Activated naive CD4-positive, alpha-beta T cell treated with anti-CD3 and anti-CD28 coated beads, Interleukin-2, amount 50 U/mL, for 24 hours (primary cell): ENCODE data around the gene DCUN1D3.
"Not testable (repeated sequence)": the region's sequence is repeated elsewhere in the genome, so short reads cannot be mapped to it uniquely, and the experiment has no call there.

Experiments used
- H3K27ac Mint-ChIP-seq: one replicate; pipeline ENCODE4 v1.8.0; 2021; ENCODE audit warnings: mild to moderate bottlenecking, mixed read lengths
- H3K27me3 Mint-ChIP-seq: one replicate; pipeline ENCODE4 v1.8.0; 2021; ENCODE audit warnings: mixed read lengths
- H3K36me3 Mint-ChIP-seq: one replicate; pipeline ENCODE4 v1.8.0; 2021; ENCODE audit warnings: mixed read lengths
- H3K4me1 Mint-ChIP-seq: one replicate; pipeline ENCODE4 v1.8.0; 2021; ENCODE audit warnings: mixed read lengths
- H3K4me3 Mint-ChIP-seq: one replicate; pipeline ENCODE4 v1.8.0; 2021; ENCODE audit warnings: mild to moderate bottlenecking, mixed read lengths
- H3K9me3 Mint-ChIP-seq: one replicate; pipeline ENCODE4 v1.8.0; 2021; ENCODE audit warnings: mixed read lengths

Gene DCUN1D3

DNA sequence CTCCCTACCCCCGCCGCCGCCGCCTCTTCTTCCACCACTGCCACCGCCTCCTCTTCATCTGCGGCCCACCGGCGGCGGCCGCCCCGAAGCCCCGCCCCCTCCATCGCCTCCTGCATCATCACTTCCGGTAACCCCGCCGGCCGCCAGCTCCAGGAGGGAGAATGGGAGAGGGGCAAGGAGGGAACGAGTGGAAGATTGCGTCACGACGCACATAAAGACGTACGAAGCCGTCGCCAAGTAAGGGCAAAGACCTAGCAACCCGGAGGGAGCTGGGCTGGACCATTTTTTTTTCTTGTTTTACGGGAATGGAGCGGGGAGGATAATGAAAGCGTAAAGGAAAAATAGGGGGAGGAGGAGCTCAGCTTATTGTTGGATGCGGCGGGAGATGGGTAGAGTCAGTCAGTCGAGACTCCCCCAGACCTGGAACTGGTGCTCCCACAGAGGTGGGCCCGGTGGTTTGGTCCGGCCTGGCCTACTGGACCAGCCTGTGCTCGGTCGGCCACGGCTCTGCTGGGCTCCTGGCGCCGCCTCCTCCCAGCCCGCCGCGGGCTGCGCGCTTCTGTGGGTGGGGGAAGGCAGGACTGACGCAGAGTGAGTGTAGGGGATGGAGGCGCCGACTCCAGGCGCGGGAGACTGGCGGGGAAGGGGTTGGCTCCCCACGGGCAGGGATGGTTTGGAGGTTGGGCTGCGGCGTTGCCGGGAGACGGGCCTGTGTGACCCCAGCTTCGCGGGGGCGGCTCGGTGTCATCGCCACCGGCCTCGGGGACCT is at the start of gene DCUN1D3, which contains the start of gene LYRM1:
DCUN1D3 (minus strand) TSS at position 60 of the 769 bp plus-strand sequence. CDS start 37,820 bp downstream, outside the sequence.
LYRM1 (plus strand) TSS at position 473 of the 769 bp plus-strand sequence. CDS start 14,785 bp downstream, outside the sequence.
- peaks cover 3% of the 10 kb centered on the region for H3K36me3 Mint-ChIP-seq
- peak within 1 kb of the TSS; percentile 94 for H3K4me3 Mint-ChIP-seq
- peak within 1 kb of the TSS; percentile 97 for H3K27ac Mint-ChIP-seq
- H3K9me3 Mint-ChIP-seq = no peaks in the 10 kb centered on the region
- no peaks in the 10 kb centered on the region for H3K27me3 Mint-ChIP-seq
- peaks cover 66% of the 10 kb centered on the region for H3K4me1 Mint-ChIP-seq

- Mint-ChIP-seq H3K27ac (no peak overlapping the region), H3K9me3 (no peaks in the 10 kb centered on the region), H3K27me3 (no peaks in the 10 kb centered on the region), H3K36me3 (no peaks in the 10 kb centered on the region), H3K4me1 (no peaks in the 10 kb centered on the region), H3K4me3 (no peak overlapping the region)
Measured at GRCh38 chr16:20949660-20950059, 49.5 kb upstream of the DCUN1D3 start.

GRCh38 chr16:20948444-20948843 is 48.3 kb upstream of the DCUN1D3 start:
- no peaks in the 10 kb centered on the region for H3K36me3 Mint-ChIP-seq
- H3K4me1 Mint-ChIP-seq = no peaks in the 10 kb centered on the region
- no peaks in the 10 kb centered on the region for H3K27me3 Mint-ChIP-seq
- H3K27ac Mint-ChIP-seq = no peak overlapping the region
- H3K9me3 Mint-ChIP-seq = no peaks in the 10 kb centered on the region
- no peak overlapping the region for H3K4me3 Mint-ChIP-seq

GRCh38 chr16:20946015-20946629 is 46.0 kb upstream of the DCUN1D3 start:
- no peak overlapping the region for H3K27ac Mint-ChIP-seq
- H3K9me3 Mint-ChIP-seq = no peaks in the 10 kb centered on the region
- no peak overlapping the region for H3K4me3 Mint-ChIP-seq
- no peaks in the 10 kb centered on the region for H3K27me3 Mint-ChIP-seq
- H3K36me3 Mint-ChIP-seq = no peaks in the 10 kb centered on the region
- H3K4me1 Mint-ChIP-seq = peaks cover 4% of the 10 kb centered on the region

DNA sequence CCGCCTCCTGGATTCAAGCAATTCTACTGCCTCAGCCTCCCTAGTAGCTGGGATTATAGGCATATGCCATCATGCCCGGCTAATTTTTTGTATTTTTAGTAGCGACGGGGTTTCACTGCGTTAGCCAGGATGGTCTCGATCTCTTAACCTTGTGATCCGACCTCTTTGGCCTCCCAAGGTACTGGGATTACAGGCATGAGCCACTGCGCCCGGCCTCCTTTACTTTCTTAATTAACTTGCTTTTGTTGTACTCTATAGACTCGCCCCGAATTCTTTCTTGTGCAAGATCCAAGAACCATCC is 45.4 kb upstream of the DCUN1D3 start:
- not testable (repeated sequence) for H3K27me3 Mint-ChIP-seq

GRCh38 chr16:20944861-20945574 is 44.9 kb upstream of the DCUN1D3 start:
- no peaks in the 10 kb centered on the region for H3K9me3 Mint-ChIP-seq
- no peak overlapping the region for H3K4me3 Mint-ChIP-seq
- H3K27ac Mint-ChIP-seq = no peak overlapping the region
- no peaks in the 10 kb centered on the region for H3K27me3 Mint-ChIP-seq
- H3K36me3 Mint-ChIP-seq = no peaks in the 10 kb centered on the region
- peaks cover 6% of the 10 kb centered on the region for H3K4me1 Mint-ChIP-seq

More for the DNA sequence above, 45.4 kb upstream of the DCUN1D3 start:
- H3K9me3 Mint-ChIP-seq, H3K4me3 Mint-ChIP-seq, H3K36me3 Mint-ChIP-seq, H3K27ac Mint-ChIP-seq, H3K4me1 Mint-ChIP-seq: not testable (repeated sequence)

GRCh38 chr16:20942256-20942655 is 42.1 kb upstream of the DCUN1D3 start:
- H3K4me3 Mint-ChIP-seq = no peak overlapping the region
- H3K4me1 Mint-ChIP-seq = peaks cover 6% of the 10 kb centered on the region
- no peaks in the 10 kb centered on the region for H3K36me3 Mint-ChIP-seq
- no peak overlapping the region for H3K27ac Mint-ChIP-seq
- H3K9me3 Mint-ChIP-seq = no peaks in the 10 kb centered on the region
- H3K27me3 Mint-ChIP-seq = no peaks in the 10 kb centered on the region

DNA sequence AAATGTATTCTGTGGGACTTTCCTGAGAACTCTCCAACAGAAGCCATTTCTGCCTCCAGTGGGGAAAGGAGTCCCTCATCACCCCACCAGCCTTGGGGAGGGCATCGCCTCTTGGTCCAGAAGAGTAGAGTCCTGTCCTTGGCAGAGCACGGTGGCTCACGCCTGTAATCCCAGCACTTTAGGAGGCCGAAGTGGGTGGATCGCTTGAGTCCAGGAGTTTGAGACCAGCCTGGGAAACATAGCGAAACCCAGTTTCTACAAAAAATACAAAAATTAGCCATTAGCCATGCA is 41.4 kb upstream of the DCUN1D3 start:
- no peak overlapping the region for H3K4me3 Mint-ChIP-seq
- no peak overlapping the region for H3K27ac Mint-ChIP-seq
- H3K27me3 Mint-ChIP-seq = no peaks in the 10 kb centered on the region
- peaks cover 6% of the 10 kb centered on the region for H3K4me1 Mint-ChIP-seq
- no peaks in the 10 kb centered on the region for H3K36me3 Mint-ChIP-seq
- no peaks in the 10 kb centered on the region for H3K9me3 Mint-ChIP-seq

DNA sequence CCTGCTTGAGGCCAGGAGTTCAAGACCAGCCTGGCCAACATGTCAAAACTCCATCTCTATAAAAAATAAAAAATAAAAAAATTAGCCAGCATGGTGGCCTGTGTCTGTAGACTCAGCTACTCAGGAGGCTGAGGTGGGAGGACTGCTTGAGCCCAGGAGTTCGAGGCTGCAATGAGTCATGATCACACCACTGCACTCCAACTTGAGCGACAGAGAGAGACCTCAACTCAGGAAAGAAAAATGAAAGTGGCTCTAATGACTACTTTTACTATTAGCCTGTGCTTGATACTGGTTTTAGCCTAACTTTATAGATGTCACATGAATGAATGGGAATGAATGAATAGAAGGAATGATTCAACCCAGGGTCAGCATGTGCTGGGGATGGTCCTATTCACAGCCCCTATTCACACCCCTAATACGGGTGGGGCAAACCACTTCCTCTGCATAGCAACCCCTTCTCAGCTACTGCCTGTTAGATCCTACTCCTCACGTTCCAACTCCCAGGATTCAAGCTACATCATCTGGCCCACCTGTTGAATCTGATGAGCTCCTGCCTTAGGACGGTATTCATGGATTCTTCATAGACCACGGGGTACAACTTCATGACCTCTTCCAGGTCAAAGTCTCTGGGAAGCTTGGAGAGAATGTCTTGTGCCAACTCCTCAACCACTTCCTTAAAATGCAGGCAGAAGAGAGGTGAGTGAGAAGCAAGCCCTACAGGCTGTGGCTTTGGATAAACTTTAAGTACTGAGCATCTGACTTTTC is 40.9 kb upstream of the DCUN1D3 start:
- no peaks in the 10 kb centered on the region for H3K9me3 Mint-ChIP-seq
- H3K36me3 Mint-ChIP-seq = no peaks in the 10 kb centered on the region
- H3K4me1 Mint-ChIP-seq = peaks cover 6% of the 10 kb centered on the region
- H3K4me3 Mint-ChIP-seq = no peak overlapping the region
- no peaks in the 10 kb centered on the region for H3K27me3 Mint-ChIP-seq
- no peak overlapping the region for H3K27ac Mint-ChIP-seq

DNA sequence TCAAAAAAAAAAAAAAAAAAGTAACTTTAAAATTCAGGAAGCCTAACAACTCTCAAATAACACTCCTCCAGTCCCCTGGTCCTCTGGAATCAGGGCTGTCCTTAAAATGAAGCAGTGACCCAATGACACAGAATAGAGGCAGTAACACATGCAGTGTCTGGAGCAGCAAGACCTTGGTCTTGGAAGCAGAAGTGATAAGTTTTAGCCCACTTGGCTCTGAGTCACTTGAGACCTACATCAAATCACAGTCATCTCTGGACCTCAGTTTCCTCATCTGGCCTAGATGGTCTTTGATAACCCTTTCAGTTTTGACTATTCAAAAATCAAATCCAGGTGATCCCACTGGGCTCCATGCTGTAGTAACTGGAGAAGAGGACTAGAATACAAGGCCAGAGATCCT is 39.5 kb upstream of the DCUN1D3 start:
- Mint-ChIP-seq H3K27ac (no peak overlapping the region), H3K27me3 (no peaks in the 10 kb centered on the region), H3K9me3 (no peaks in the 10 kb centered on the region), H3K36me3 (no peaks in the 10 kb centered on the region), H3K4me1 (peaks cover 6% of the 10 kb centered on the region), H3K4me3 (no peak overlapping the region)

DNA sequence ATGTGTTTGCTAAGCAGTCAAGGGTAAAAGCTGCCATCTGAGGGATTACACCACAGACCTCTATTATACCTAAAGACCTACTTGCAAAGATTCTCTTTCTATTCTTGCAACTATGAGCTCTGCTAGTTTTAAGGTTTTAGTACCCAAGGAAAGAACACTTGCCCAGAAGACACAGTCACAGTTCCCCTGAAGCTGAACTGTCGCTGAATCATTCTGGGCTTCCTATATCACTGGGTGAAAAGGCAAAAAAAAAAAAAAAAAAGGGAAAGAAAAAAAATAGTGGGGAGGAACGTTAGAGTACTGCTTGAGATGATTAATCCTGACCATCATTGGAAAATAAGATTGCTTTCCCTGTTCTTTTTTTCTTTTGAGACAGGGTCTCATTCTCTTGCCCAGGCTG is 38.3 kb upstream of the DCUN1D3 start:
- H3K27ac Mint-ChIP-seq = no peak overlapping the region
- H3K4me3 Mint-ChIP-seq = no peak overlapping the region
- H3K9me3 Mint-ChIP-seq = no peaks in the 10 kb centered on the region
- H3K27me3 Mint-ChIP-seq = no peaks in the 10 kb centered on the region
- no peaks in the 10 kb centered on the region for H3K36me3 Mint-ChIP-seq
- H3K4me1 Mint-ChIP-seq = peaks cover 6% of the 10 kb centered on the region

DNA sequence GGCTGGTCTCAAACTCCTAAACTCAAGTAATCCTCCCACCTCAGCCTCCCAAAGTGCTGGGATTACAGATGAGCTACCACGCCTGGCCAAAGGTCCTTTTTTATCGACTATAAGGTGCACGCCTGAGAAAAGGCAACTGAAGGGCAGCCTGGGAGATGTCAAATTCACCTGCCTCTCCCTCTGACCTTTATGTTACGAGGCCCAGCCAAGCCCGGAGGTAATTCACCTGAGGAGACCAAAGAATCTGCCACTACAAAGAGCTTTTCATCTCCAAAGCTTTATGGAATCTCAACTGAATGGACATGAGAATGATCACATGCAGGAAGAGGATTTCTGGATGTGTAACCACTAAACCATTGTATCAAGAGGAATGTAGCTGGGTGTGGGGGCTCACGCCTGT is 37.6 kb upstream of the DCUN1D3 start:
- Mint-ChIP-seq H3K27ac (no peak overlapping the region), H3K36me3 (no peaks in the 10 kb centered on the region), H3K4me3 (no peak overlapping the region), H3K9me3 (no peaks in the 10 kb centered on the region), H3K4me1 (peaks cover 6% of the 10 kb centered on the region), H3K27me3 (no peaks in the 10 kb centered on the region)

- H3K9me3 Mint-ChIP-seq = no peaks in the 10 kb centered on the region
- no peak overlapping the region for H3K4me3 Mint-ChIP-seq
- no peaks in the 10 kb centered on the region for H3K27me3 Mint-ChIP-seq
- no peak overlapping the region for H3K27ac Mint-ChIP-seq
- H3K36me3 Mint-ChIP-seq = no peaks in the 10 kb centered on the region
- no peaks in the 10 kb centered on the region for H3K4me1 Mint-ChIP-seq
Measured at GRCh38 chr16:20933589-20933988, 33.4 kb upstream of the DCUN1D3 start.

DNA sequence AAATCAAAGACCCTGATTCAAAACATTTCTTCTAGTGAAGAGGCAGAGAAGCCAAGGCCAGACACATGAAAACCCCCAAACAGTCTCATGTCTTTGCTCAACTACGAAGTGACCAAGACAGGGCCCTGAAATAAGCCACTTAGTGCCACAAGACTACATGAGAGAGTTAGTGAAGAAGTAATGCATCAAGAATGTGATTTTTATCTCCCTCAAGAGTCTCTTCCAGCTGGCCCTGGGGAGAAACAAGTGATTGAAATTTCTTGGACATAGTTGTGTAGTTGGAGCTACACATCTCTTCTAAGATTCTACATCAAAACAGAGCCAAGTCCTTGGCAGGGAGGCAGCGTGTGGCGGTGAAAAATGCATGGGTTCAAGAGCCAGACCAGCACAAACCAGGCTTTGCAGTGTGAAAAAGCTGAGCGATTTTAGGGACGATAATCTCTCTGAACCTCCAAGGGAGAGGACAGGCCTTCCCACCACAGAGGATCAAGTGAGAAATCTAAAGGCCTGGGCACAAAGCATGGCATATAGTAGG is 31.0 kb upstream of the DCUN1D3 start:
- H3K9me3 Mint-ChIP-seq = no peaks in the 10 kb centered on the region
- H3K4me1 Mint-ChIP-seq = no peaks in the 10 kb centered on the region
- H3K36me3 Mint-ChIP-seq = peaks cover 6% of the 10 kb centered on the region
- H3K27ac Mint-ChIP-seq = peak overlapping the region; percentile 17
- H3K27me3 Mint-ChIP-seq = no peaks in the 10 kb centered on the region
- no peak overlapping the region for H3K4me3 Mint-ChIP-seq

GRCh38 chr16:20930365-20930690 is 30.2 kb upstream of the DCUN1D3 start:
- no peaks in the 10 kb centered on the region for H3K27me3 Mint-ChIP-seq
- peaks cover 8% of the 10 kb centered on the region for H3K36me3 Mint-ChIP-seq
- H3K9me3 Mint-ChIP-seq = no peaks in the 10 kb centered on the region
- H3K4me3 Mint-ChIP-seq = no peak overlapping the region
- H3K4me1 Mint-ChIP-seq = no peaks in the 10 kb centered on the region
- H3K27ac Mint-ChIP-seq = no peak overlapping the region
